Type B pancreatic cell (in vitro differentiated cells): Measurements from ENCODE around the gene PTP4A1. TPM values are rescaled to one million over a fixed set of nuclear protein-coding genes. Genes with fewer than 3 reads are reported as not detected.

Experiments
- DNase-seq: peaks from one replicate; pipeline ENCODE4 v3.0.0; 2021; ENCODE audit warnings: mixed read lengths; ENCODE audit not compliant: unreplicated experiment; ENCODE audit errors: extremely low spot score
- H3K27ac Mint-ChIP-seq: 2 replicates; pipeline ENCODE4 v1.8.0; 2021; ENCODE audit warnings: mild to moderate bottlenecking, mixed read lengths
- H3K27me3 Mint-ChIP-seq: 2 replicates; pipeline ENCODE4 v1.8.0; 2021; ENCODE audit warnings: mixed read lengths
- H3K36me3 Mint-ChIP-seq: 2 replicates; pipeline ENCODE4 v1.8.0; 2021; ENCODE audit warnings: mixed read lengths
- H3K4me1 Mint-ChIP-seq: one replicate; pipeline ENCODE4 v1.8.0; 2021; ENCODE audit warnings: mixed read lengths; ENCODE audit not compliant: unreplicated experiment
- H3K4me3 Mint-ChIP-seq: 2 replicates; pipeline ENCODE4 v1.8.0; 2021; ENCODE audit warnings: mild to moderate bottlenecking, mixed read lengths
- H3K9me3 Mint-ChIP-seq: 2 replicates; pipeline ENCODE4 v1.8.0; 2021; ENCODE audit warnings: mixed read lengths
- CTCF ChIP-seq: fragments of 200-600 bp; sonication (generic); conservative IDR thresholded peaks from 2 replicates; pipeline ENCODE4 v1.5.0; 2021; ENCODE audit warnings: antibody characterized with exemption, mild to moderate bottlenecking
- total RNA-seq: library from RNA; stranded (reverse); gene quantifications from 2 replicates; pipeline ENCODE4 v1.2.1, GENCODE V29; 2021; ENCODE audit warnings: low replicate concordance

PTP4A1 gene
- total RNA-seq, 1 donor from 2014 or later, result 85.6 TPM

GRCh38 chr6:63527658-63528514 is 44.4 kb upstream of the PTP4A1 start:
- no peaks in the 10 kb centered on the region for H3K27me3 Mint-ChIP-seq
- H3K27ac Mint-ChIP-seq, result no peak overlapping the region
- H3K4me3 Mint-ChIP-seq, result no peak overlapping the region
- no peaks in the 10 kb centered on the region for H3K4me1 Mint-ChIP-seq
- H3K36me3 Mint-ChIP-seq, result no peaks in the 10 kb centered on the region
- TF ChIP-seq CTCF, result no peak
- H3K9me3 Mint-ChIP-seq, result no peaks in the 10 kb centered on the region
- DNase-seq, result no peak

- no peaks in the 10 kb centered on the region for H3K4me1 Mint-ChIP-seq
- no peaks in the 10 kb centered on the region for H3K36me3 Mint-ChIP-seq
- TF ChIP-seq CTCF, result no peak
- no peaks in the 10 kb centered on the region for H3K9me3 Mint-ChIP-seq
- no peak overlapping the region for H3K4me3 Mint-ChIP-seq
- no peak for DNase-seq
- peak overlapping the region; percentile 48 for H3K27ac Mint-ChIP-seq
- no peaks in the 10 kb centered on the region for H3K27me3 Mint-ChIP-seq
Measured at GRCh38 chr6:63529498-63529897, 42.8 kb upstream of the PTP4A1 start.

- no peak overlapping the region for H3K27ac Mint-ChIP-seq
- H3K4me1 Mint-ChIP-seq, result no peaks in the 10 kb centered on the region
- no peak for TF ChIP-seq CTCF
- no peak for DNase-seq
- H3K36me3 Mint-ChIP-seq, result no peaks in the 10 kb centered on the region
- no peaks in the 10 kb centered on the region for H3K27me3 Mint-ChIP-seq
- no peak overlapping the region for H3K4me3 Mint-ChIP-seq
- H3K9me3 Mint-ChIP-seq, result no peaks in the 10 kb centered on the region
Measured at GRCh38 chr6:63530182-63530581, 42.1 kb upstream of the PTP4A1 start.

GRCh38 chr6:63530991-63531390 is 41.3 kb upstream of the PTP4A1 start:
- Mint-ChIP-seq H3K4me3 (no peak overlapping the region), H3K4me1 (no peaks in the 10 kb centered on the region), H3K9me3 (no peaks in the 10 kb centered on the region), H3K36me3 (no peaks in the 10 kb centered on the region), H3K27ac (no peak overlapping the region), H3K27me3 (no peaks in the 10 kb centered on the region)
- no peak for DNase-seq
- TF ChIP-seq CTCF, result no peak

- TF ChIP-seq CTCF, result no peak
- Mint-ChIP-seq H3K4me3 (no peak overlapping the region), H3K4me1 (no peaks in the 10 kb centered on the region), H3K27me3 (no peaks in the 10 kb centered on the region), H3K36me3 (no peaks in the 10 kb centered on the region), H3K9me3 (no peaks in the 10 kb centered on the region), H3K27ac (no peak overlapping the region)
- DNase-seq, result no peak
Measured at GRCh38 chr6:63533026-63533425, 39.3 kb upstream of the PTP4A1 start.
